GM12891 (cell line): ENCODE results near the gene PNPLA2.

Experiments
- PAX5 ChIP-seq: IDR thresholded peaks from 2 replicates; pipeline ENCODE4 v1.6.1; 2011; ENCODE audit warnings: low read length, moderate library complexity, mild to moderate bottlenecking; ENCODE audit not compliant: insufficient read depth, severe bottlenecking
- POLR2A ChIP-seq: IDR thresholded peaks from 2 replicates; pipeline ENCODE4 v1.6.1; 2011; ENCODE audit warnings: low read depth, low read length, control low read depth
- POLR2AphosphoS5 ChIP-seq: IDR thresholded peaks from 2 replicates; pipeline ENCODE4 v1.6.1; 2011; ENCODE audit warnings: low read depth, low read length, control low read depth
- POU2F2 ChIP-seq: IDR thresholded peaks from 2 replicates; pipeline ENCODE4 v1.6.1; 2011; ENCODE audit warnings: low read depth, mild to moderate bottlenecking, control low read depth, low read length, moderate library complexity
- SPI1 ChIP-seq: IDR thresholded peaks from 2 replicates; pipeline ENCODE4 v1.6.1; 2011; ENCODE audit warnings: low read depth, low read length, control low read depth
- TAF1 ChIP-seq: IDR thresholded peaks from 2 replicates; pipeline ENCODE4 v1.6.1; 2011; ENCODE audit warnings: low read depth, low read length, control low read depth

DNA sequence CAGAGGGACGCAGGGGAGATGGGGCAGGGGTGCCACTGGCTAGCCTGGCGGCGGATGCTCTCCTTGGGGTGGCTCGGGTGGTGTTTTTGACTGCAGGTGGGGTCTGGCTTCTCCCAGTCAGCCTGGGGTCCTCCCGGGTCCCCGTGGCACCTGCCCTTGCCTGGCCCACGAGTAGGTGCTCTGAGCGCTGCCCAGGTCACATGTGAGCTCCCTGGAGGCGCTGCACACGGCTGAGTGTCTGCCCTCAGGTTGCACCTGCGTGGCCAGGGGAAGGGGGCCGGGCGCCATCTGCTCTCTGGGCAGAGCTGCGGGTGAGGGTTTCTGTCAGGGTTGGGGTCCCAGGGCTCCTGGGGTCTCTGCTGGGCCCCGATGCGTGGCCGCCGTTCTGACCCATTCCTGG, 29.2 kb downstream of the PNPLA2 start:
- TF ChIP-seq POLR2A: no peak
- no peak for TF ChIP-seq SPI1
- no peak for TF ChIP-seq POLR2AphosphoS5
- no peak for TF ChIP-seq TAF1
- no peak for TF ChIP-seq PAX5
- no peak for TF ChIP-seq POU2F2
